Measurements from ENCODE around the gene TNKS2.
A peak's percentile ranks its signal among the peaks of the same experiment; 100 is the strongest.

Gene TNKS2

GRCh38 chr10:91820144-91820543 is 21.9 kb downstream of the TNKS2 start:
- in situ Hi-C loops (cut with HindIII; ENCODE audit: low pct_ligation_motif_present, low sequenced_read_pairs) = no loop called here
- H3K4me3 ChIP-seq (ENCODE audit: low read depth, low read length) = no peak overlapping the region
- peaks cover 37% of the 10 kb centered on the region for H3K36me3 ChIP-seq (replicated peaks)
- no peaks in the 10 kb centered on the region for H3K27me3 ChIP-seq (replicated peaks)
- DNase-seq = peak; percentile 29
- H3K27ac ChIP-seq = no peak overlapping the region
- no peak for TF ChIP-seq CTCF (IDR thresholded peaks at IDR 0.05; ENCODE audit: low read depth, low read length, missing control alignments)

GRCh38 chr10:91824076-91824475 is 25.9 kb downstream of the TNKS2 start:
- in situ Hi-C loops (cut with HindIII; ENCODE audit: low pct_ligation_motif_present, low sequenced_read_pairs) = no loop called here
- Histone ChIP-seq H3K27ac (no peak overlapping the region), H3K27me3 (replicated peaks) (no peaks in the 10 kb centered on the region), H3K36me3 (replicated peaks) (peaks cover 45% of the 10 kb centered on the region), H3K4me3 (ENCODE audit: low read depth, low read length) (no peak overlapping the region)
- no peak for TF ChIP-seq CTCF (IDR thresholded peaks at IDR 0.05; ENCODE audit: low read depth, low read length, missing control alignments)
- no peak for DNase-seq

- no peak for TF ChIP-seq CTCF (IDR thresholded peaks at IDR 0.05; ENCODE audit: low read depth, low read length, missing control alignments)
- in situ Hi-C loops (cut with HindIII; ENCODE audit: low pct_ligation_motif_present, low sequenced_read_pairs) = no loop called here
- Histone ChIP-seq H3K27ac (no peak overlapping the region), H3K36me3 (replicated peaks) (peaks cover 48% of the 10 kb centered on the region), H3K27me3 (replicated peaks) (no peaks in the 10 kb centered on the region), H3K4me3 (ENCODE audit: low read depth, low read length) (no peak overlapping the region)
- DNase-seq = no peak
These were observed 31.0 kb downstream of the TNKS2 start for GRCh38 chr10:91829268-91829667.

GRCh38 chr10:91838199-91838598 is 40.0 kb downstream of the TNKS2 start:
- peaks cover 41% of the 10 kb centered on the region for H3K36me3 ChIP-seq (replicated peaks)
- in situ Hi-C loops (cut with HindIII; ENCODE audit: low pct_ligation_motif_present, low sequenced_read_pairs) = no loop called here
- DNase-seq = no peak
- no peak for TF ChIP-seq CTCF (IDR thresholded peaks at IDR 0.05; ENCODE audit: low read depth, low read length, missing control alignments)
- H3K27me3 ChIP-seq (replicated peaks) = no peaks in the 10 kb centered on the region
- no peak overlapping the region for H3K27ac ChIP-seq
- no peak overlapping the region for H3K4me3 ChIP-seq (ENCODE audit: low read depth, low read length)

- H3K4me3 ChIP-seq (ENCODE audit: low read depth, low read length) = no peak overlapping the region
- in situ Hi-C loops (cut with HindIII; ENCODE audit: low pct_ligation_motif_present, low sequenced_read_pairs) = no loop called here
- no peak for DNase-seq
- H3K27ac ChIP-seq = no peak overlapping the region
- peaks cover 47% of the 10 kb centered on the region for H3K36me3 ChIP-seq (replicated peaks)
- H3K27me3 ChIP-seq (replicated peaks) = no peaks in the 10 kb centered on the region
- TF ChIP-seq CTCF (IDR thresholded peaks at IDR 0.05; ENCODE audit: low read depth, low read length, missing control alignments) = no peak
These were observed 44.9 kb downstream of the TNKS2 start for GRCh38 chr10:91843083-91843482.

- in situ Hi-C loops (cut with HindIII; ENCODE audit: low pct_ligation_motif_present, low sequenced_read_pairs) = no loop called here
These were observed 58.4 kb downstream of the TNKS2 start for GRCh38 chr10:91856637-91857036.

More at GRCh38 chr10:91856637-91857036, 58.4 kb downstream of the TNKS2 start:
- no peaks in the 10 kb centered on the region for H3K27me3 ChIP-seq (replicated peaks)
- H3K4me3 ChIP-seq (ENCODE audit: low read depth, low read length) = no peak overlapping the region
- DNase-seq = no peak
- H3K36me3 ChIP-seq (replicated peaks) = peaks cover 50% of the 10 kb centered on the region
- no peak overlapping the region for H3K27ac ChIP-seq
- TF ChIP-seq CTCF (IDR thresholded peaks at IDR 0.05; ENCODE audit: low read depth, low read length, missing control alignments) = peak; percentile 64
